Adipose tissue (tissue), 3 donors: ENCODE results near the gene ANKRD33B. TPM values are rescaled to one million over a fixed set of nuclear protein-coding genes. Genes with fewer than 3 reads are reported as not detected.
"Not testable (repeated sequence)": the region's sequence is repeated elsewhere in the genome, so short reads cannot be mapped to it uniquely, and the experiment has no call there.

ENCODE experiments used
- H3K27ac ChIP-seq: one replicate; pipeline ENCODE4 v1.5.1; 2013; ENCODE audit warnings: low read depth, low read length
- WGBS, 3 donors: extraction: QIAGEN DNeasy Blood & Tissue Kit; methylation state at CpG; one replicate each; pipeline ENCODE4 v1.1.7; 2013; 5-methylcytosine and 5-hydroxymethylcytosine counted together
- polyA plus RNA-seq, 3 donors: library from polyadenylated mRNA; stranded (reverse); fragments of 200-250 nt; gene quantifications; one replicate each; pipeline ENCODE4 v1.2.3, GENCODE V29; 2013
- donor health status: healthy with polysubstance abuse.
- donor health status: Bipolar disorder and iron deficiency.
- donor health status: healthy.

ANKRD33B gene
- polyA plus RNA-seq, 3 donors = 0.32 to 2.9 (median 0.89) TPM

DNA sequence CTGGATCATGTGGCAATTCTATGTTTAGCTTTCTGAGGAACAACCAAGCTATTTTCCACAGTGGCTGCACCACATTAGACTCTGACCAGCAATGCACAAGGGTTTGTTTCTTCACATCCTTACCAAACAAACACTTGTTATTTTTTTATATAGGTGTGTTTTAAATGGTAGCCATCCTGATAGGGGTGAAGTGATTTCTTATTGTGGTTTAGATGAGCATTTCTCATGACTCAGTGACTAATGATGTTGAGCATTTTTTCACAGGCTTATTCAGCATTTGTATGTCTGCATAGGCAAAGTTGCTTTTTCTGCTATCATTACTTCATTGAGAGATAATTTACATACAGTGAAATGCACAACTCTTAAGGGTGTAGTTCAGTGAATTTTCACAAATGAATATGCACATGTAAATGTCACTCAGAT is 36.0 kb downstream of the ANKRD33B start:
- no peak overlapping the region for H3K27ac ChIP-seq

DNA sequence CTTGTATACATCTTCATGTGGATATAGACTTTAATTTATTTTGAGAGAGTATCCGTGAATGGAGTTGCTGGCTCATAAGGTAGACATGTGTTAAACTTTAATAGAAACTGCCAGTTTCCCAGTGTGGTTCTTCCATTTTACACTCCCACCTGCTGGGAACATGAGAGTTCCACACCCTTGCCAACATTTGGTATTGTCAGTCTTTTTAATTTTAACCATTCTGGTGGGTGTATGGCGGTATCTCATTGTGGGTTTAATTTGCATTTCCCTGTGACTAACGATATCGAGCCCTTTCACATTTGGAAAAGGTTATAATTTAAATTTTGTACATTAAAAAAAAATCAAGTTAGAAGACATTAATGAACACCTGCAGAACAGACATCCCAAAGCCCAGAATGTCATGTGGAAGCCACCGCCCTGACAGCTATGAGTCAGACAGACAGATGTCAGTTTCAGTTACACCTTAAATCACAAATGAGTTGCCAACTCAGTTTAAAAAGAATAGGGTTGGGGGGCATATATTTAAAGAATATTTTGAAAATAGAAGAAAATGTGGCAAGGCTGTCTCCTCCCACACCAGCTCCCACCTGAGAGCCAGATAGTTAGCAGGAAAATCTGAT is 36.9 kb downstream of the ANKRD33B start:
- WGBS, 3 donors = 74 to 87% (median 86%) methylated on average over 5 of the region's 5 CpGs
- no peak overlapping the region for H3K27ac ChIP-seq

DNA sequence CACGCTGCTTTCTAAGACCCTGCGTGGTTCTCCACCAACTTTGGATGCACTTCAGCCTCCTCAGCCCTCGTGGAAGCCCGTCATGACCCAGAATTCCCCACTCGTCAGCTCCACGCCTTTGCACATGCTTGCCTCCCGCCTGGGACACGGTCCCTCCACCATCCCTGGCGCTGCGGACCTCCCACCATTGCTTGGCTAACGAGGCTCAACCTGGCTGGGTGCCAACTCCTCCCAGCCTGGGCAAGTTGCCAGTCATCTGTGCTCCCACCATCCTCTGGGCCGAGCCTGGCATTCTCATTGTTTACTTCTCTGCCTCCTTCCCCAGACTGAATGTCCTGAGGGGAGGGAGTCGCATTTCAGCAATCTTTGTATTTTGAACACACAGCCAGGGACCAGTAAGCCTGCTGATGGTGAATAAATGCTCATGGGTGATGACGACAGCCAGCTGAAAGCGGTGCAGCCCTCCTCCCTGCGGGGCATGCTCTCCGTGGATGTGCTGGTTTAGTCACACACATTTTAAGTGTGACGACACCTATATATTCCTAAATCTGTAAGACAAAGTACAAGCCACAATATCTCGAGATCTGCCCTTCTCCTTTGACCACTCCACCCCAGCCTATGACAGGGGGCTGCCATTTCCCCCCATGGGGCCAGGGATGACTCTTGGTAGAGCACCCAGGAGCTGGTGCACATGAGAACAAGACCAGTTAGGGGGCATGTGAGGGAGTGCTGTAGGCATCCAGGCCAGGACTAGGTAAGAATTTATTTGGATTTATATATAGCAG is 37.6 kb downstream of the ANKRD33B start:
- 16 to 41% (median 23%) methylated on average over 19 of the region's 19 CpGs for WGBS, 3 donors

DNA sequence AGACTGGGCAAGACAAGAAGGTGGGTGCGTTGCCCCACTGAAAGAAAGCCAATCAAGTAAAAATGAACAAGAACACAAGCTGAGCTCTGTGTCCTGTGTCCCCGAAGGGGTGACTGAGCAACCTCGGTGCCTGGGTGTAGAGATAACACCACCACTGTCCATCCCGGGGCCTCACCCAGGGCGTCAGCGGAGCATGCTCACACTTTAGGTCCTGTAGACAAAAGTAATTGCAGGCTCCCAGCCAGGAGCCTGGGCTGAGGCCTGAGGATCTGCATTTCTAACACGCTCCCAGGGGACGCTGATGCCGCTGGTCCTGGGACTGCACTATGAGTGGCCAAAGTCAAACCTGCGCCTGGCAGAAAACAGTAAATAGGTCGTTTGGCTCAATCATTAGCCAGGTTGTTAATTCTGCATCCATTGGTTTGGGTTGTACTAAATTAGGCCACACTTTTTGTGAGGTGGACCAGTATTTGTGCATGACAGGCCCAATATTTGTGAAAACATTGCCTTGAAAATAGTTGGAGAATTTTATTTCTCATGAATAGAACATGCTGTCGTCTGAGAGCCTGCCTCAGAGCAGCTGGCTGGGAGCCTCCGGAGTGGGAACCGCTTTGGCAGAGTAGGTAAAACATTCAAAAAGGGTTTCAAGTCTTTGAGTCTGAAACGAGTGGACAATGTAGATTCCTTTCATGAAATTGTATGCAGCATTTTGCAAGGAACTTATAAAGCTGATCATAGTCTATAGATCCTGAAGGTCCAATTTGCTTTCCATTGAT is 38.3 kb downstream of the ANKRD33B start:
- 46 to 69% (median 64%) methylated on average over 15 of the region's 15 CpGs for WGBS, 3 donors

More for the DNA sequence above, 37.6 kb downstream of the ANKRD33B start:
- H3K27ac ChIP-seq = no peak overlapping the region

DNA sequence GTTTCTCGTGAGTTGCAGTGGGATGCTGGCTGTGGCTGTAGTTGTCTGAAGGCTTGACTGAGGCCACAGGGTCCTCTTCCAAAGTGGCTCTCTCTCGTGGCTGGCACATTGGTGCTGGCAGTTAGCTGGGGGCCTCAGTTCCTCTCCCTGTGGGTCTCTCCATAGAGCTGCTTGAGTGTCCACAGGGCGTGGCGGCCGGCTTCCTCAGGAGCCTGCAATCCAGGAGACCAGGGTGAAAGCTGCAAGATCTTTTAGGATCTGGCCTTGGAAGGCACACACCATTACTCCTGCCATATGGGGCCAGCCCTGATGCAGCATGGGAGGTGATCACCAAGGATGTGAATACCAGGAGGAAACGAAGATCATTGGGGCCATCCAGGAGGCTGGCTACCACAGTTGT is 41.1 kb downstream of the ANKRD33B start:
- WGBS, 3 donors = 72 to 88% (median 84%) methylated on average over 6 of the region's 6 CpGs
- H3K27ac ChIP-seq = no peak overlapping the region

More for the DNA sequence above, 38.3 kb downstream of the ANKRD33B start:
- no peak overlapping the region for H3K27ac ChIP-seq

DNA sequence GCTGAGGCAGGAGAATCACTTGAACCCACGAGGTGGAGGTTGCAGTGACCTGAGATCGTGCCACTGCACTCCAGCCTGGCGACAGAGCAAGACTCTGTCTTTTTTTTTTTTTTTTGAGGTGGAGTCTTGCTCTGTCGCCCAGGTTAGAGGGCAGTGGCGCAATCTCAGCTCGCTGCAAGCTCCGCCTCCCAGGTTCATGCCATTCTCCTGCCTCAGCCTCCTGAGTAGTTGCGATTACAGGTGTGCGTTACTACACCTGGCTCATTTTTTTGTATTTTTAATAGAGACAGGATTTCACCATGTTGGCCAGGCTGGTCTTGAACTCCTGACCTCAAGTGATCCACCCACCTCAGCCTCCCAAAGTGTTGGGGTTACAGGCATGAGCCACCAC is 42.8 kb downstream of the ANKRD33B start:
- WGBS, 3 donors = 71 to 89% (median 73%) methylated on average over 8 to 9 of the region's 9 CpGs
- not testable (repeated sequence) for H3K27ac ChIP-seq

DNA sequence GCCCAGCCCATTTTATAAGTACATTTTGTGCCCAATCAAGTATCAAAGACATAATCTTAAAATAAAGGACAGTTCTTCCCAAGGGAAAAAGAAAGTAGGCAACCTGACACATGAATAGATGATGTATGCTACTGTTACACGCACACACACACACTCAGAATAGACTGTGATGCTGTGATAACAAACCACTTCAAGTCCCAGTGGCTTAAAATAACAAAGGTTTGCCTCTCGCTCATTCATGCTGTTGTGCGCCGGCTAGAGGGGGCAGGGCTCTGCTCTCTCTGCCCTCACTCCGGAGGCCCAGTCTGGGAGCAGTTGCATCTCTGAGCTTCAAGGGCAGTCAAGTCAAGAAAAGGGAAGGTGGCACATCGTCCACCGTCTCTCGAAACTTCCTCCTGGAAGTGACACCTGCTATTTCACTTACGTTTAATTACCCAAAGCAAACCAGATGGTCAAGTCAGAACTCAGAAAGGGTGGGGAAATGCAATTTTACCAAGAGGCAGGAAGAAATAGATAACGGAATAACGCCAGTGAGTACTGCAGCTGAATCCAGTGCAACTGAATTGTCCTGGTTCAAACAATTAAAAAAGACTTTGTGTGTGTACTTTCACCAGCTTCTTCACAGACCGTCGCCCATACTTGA is 43.3 kb downstream of the ANKRD33B start:
- no peak overlapping the region for H3K27ac ChIP-seq
- WGBS, 3 donors = 32 to 35% (median 35%) methylated on average over 13 of the region's 13 CpGs

DNA sequence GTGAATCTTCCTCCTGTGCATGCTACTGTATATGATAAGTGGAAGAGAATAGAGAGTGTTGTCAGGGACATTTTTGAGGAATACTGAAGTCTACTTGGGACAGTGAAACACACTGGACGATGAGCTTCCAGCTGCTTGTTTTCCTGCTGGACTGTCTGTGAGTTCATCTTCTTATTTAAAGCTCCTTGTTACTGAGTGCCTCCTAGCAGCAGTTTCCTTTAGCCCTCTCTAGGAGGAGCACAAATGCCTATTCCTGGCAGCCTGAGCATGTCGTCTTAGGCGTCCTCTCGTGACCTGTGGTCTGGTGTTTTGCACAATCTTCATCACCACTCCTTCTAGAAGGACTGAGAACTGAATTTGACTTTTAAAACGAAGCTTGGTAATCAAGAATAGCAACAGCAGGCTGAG is 43.8 kb downstream of the ANKRD33B start:
- no peak overlapping the region for H3K27ac ChIP-seq
- 9 to 31% (median 11%) methylated on average over 5 of the region's 5 CpGs for WGBS, 3 donors

DNA sequence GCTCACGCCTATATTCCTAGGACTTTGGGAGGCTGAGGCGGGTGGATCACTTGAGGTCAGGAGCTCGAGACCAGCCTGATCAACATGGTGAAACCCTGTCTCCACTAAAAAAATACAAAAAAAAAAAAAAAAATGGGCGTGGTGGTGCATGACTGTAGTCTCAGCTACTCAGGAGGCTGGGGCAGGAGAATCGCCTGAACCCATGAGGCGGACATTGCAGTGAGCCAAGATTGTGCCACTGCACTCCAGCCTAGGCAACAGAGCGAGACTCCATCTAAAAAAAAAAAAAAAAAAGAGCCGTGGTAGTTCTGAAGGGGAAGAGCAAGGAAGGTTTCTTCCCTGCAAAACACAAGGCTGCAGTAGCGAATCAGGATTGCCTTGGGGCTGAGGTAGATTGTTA is 44.2 kb downstream of the ANKRD33B start:
- whole genome bisulfite sequencing, 3 donors = 46 to 74% (median 53%) methylated on average over 8 to 9 of the region's 9 CpGs
- not testable (repeated sequence) for H3K27ac ChIP-seq

DNA sequence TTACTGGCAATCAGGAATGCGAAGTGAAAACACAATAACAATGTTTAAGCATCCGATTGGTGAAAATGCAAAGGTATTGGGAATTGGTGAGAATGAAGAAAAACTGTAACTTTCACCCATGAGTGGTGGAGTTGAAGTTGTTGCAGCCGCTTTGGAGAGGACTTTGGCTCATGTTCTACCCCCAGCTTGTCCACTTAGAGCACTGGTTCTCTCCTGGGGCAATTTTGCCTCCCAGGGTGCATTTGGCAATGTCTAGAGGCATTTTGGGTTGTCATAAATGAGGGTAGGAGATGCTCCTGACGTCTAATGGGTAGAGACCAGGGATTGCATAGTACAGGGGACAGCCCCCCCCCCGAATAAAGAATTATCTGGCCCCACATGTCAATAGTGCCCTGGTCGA is 46.2 kb downstream of the ANKRD33B start:
- WGBS, 3 donors = 77 to 92% (median 89%) methylated on average over 6 of the region's 6 CpGs
- H3K27ac ChIP-seq = no peak overlapping the region

DNA sequence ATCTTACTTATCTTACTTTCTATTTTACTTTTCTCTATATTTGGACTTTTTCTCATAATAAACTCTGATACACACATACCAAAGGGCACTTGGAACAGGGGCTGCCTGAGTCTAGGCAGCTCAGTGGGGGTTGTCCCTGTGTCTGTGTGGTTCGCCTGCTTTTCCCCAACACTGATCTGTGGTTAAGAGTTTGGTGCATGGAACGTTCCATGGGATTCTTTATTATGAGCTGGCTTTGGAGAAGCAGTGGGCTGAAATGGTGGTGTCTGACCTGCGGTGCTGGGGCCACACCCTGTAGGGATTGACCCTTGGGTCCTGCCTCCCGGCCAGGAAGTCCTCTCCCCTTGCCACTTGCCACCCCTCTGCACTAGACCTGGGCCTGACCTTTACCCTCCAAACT is 47.4 kb downstream of the ANKRD33B start:
- WGBS, 3 donors = 63 to 84% (median 70%) methylated on average over 4 of the region's 4 CpGs
- no peak overlapping the region for H3K27ac ChIP-seq

DNA sequence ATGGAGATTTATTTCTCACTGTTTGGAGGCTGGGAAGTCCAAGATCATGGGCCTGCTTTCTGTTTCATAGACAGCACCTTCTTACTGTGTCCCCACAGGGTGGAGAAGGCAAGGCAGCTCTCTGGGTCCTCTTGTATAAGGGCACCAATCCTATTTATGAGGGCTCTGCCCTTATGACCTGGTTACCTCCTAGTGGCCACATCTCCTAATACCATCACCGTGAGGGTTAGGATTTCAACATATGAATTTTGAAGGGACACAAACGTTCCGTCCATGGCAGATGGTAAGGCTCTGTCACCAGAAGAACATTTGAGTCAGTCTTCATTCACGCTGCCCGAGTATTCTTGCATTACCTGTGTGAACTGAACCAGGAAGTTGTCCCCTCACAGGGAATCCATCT is 48.4 kb downstream of the ANKRD33B start:
- H3K27ac ChIP-seq = no peak overlapping the region
- 66 to 82% (median 67%) methylated on average over 5 of the region's 5 CpGs for WGBS, 3 donors

DNA sequence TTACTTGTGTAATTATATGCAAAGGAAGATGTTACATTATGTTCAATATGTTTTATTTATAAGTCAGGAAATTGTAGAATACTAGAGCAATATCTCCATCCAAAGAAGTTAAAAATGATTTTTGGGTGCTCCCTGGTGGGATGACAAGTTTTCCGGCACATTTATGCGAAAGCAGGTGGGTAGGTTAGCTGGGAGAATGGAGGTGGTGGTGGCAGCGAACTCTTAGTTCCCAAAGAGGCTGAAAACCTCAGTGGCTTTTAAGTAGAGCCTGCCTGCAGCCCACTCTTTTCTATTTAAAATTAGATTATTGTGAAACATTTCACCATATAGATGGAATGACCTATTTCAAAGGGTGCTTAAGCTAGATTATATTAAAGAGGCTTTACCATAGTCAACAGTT is 51.8 kb downstream of the ANKRD33B start:
- no peak overlapping the region for H3K27ac ChIP-seq
- 91 to 99% (median 95%) methylated on average over 3 of the region's 3 CpGs for WGBS, 3 donors

DNA sequence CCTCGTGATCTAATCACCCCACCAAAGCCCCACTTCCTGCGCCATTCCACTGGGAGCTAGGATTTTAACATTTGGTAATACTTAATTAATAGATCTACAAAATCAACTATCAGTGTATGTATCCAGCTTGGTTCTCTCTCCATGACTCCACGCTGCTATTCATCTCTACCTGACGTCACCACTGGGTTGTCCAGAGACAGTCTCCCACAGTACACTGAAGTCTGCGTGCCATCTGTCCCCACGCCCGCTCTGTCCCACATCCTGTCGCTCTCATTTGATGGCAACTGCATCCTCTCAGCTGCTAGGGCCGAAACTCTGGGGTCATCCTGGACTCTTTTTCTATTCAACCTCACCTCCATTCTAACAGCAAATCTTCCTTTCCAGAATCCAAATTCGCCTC is 53.2 kb downstream of the ANKRD33B start:
- WGBS, 3 donors = 74 to 86% (median 77%) methylated on average over 9 to 10 of the region's 10 CpGs
- no peak overlapping the region for H3K27ac ChIP-seq

DNA sequence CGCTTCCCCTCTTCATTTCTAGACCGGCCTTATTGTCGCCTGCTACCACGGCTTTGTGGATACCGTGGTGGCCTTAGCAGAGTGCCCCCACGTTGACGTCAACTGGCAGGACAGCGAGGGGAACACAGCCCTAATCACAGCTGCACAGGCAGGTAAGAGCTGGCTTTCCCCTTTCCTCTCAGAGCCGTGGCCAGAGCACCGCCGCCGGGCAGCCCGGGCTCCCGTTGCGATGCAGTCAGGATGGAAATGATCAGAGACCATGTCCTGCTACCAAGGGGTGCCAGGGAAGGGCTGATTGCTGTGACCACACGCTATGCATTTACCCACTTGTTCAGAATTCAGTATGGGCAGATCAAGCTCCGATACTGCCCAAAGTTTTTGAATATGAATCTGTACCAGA is 54.4 kb downstream of the ANKRD33B start:
- WGBS, 3 donors = 84 to 88% (median 87%) methylated on average over 17 of the region's 17 CpGs
- no peak overlapping the region for H3K27ac ChIP-seq

DNA sequence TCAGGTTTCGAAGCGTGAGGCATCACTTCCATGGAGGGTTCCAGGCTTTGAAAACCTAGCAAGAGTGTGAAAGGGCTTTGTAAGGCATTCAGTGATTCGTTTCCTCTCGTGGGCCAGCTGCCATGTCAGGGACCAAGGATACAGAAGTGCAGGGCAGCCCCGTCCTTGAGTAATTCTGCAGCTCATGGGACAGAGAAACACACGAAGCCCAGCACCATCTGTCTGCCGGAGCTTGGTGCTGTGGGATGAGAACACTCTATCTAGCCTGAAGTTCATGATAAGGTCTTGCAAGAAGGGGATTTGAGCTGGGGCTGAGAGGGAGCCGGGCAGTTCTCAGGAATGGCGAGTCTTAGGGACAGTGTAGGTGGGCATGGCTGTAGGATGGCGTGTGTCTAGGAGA is 55.8 kb downstream of the ANKRD33B start:
- 73 to 76% (median 73%) methylated on average over 10 of the region's 10 CpGs for WGBS, 3 donors
- no peak overlapping the region for H3K27ac ChIP-seq

DNA sequence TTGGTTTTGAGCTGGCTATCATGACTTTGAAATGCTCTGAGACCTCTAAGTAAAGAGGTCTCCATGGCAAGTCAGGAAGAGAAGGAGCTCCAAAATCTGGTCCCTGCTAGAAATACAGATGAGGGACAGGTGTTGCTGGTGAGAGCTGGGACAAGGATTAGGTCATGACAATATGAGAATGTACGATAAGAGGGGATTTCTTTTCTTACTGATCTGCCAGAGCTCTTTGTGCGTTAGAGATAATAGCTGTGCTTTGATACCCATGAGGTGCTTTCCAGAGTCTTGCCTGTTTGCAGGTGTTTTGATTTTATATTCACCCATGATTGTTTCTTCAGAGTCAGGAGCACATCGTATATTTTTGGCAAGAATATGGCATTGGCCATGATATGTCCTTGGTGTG is 56.5 kb downstream of the ANKRD33B start:
- no peak overlapping the region for H3K27ac ChIP-seq
- WGBS, 3 donors = 61 to 92% (median 79%) methylated on average over 3 of the region's 3 CpGs

DNA sequence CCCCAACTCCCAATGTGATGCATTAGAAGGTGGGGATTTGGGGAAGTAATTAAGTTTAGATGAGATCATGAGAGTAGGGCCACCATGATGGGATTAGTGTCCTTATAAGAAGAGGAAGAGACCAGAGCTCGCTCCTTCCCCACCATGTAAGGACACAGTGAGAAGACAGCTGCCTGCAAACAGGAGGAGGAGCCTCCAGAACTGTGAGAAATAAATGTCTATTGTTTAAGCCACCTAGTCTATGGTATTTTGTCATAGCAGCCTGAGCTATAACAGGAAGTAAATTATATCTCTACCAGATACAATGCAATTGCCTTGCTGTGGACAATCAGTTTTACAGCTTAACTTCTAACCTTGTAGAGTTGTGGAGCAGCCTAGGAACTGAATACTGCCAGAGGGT is 58.0 kb downstream of the ANKRD33B start:
- H3K27ac ChIP-seq = no peak overlapping the region
- WGBS, 3 donors = 36 to 60% (median 52%) methylated on average over 1 of the region's 1 CpG

DNA sequence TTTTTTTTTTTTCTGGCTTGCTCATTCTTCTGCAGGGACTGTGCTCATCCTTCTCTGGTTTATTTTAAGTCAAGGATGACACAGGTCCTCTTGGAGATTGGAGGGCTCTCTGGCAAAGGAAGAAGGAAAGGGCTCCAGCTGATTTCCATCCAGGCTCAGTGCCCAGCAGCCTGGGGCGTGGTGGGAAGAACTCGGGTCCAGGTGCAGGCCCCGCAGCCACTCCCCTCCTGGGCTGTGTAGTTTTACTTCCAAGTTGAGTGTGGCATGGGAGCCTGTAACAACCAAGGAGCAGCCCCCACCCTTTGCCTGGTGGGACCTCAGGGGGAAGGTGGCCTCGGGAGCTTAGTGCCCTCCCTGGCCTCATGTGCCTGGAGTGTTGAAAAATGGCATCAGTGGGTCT is 58.9 kb downstream of the ANKRD33B start:
- 59 to 71% (median 60%) methylated on average over 4 of the region's 4 CpGs for WGBS, 3 donors
- H3K27ac ChIP-seq = no peak overlapping the region
